GM23338 (cell line): ENCODE results near the gene SLAMF8.

ENCODE experiments used
- CREB1 ChIP-seq: fragments of 250-450 bp; sonication (Bioruptor Pico); IDR thresholded peaks from 2 replicates; pipeline ENCODE4 v1.5.0; 2020; ENCODE audit warnings: low read depth, mild to moderate bottlenecking, moderate library complexity
- CTCF ChIP-seq, 2 experiments: fragments of 200-600 bp in 1 of 2; sonication (generic) in 1 of 2; conservative IDR thresholded peaks; 2 replicates each; pipeline versions ENCODE4 v1.5.1 to v1.6.1; 2016 to 2017; ENCODE audit warnings: antibody characterized with exemption in 2 of 2, low read depth in 2 of 2, mild to moderate bottlenecking in 2 of 2, moderate library complexity in 1 of 2
- ETS1 ChIP-seq: IDR thresholded peaks from 2 replicates; pipeline ENCODE4 v1.6.1; 2016; ENCODE audit warnings: antibody characterized with exemption
- EZH2 ChIP-seq: fragments of 200-600 bp; sonication (generic); IDR thresholded peaks from one replicate; pipeline ENCODE4 v1.8.0; 2017; ENCODE audit warnings: antibody characterized with exemption, mild to moderate bottlenecking, low read depth; ENCODE audit not compliant: unreplicated experiment
- EZH2phosphoT487 ChIP-seq: fragments of 200-600 bp; sonication (generic); IDR thresholded peaks from one replicate; pipeline ENCODE4 v1.8.1; 2018; ENCODE audit warnings: antibody characterized with exemption; ENCODE audit not compliant: unreplicated experiment
- POLR2AphosphoS5 ChIP-seq: IDR thresholded peaks from 2 replicates; pipeline ENCODE4 v1.6.1; 2016; ENCODE audit warnings: antibody characterized with exemption, low read depth
- REST ChIP-seq: IDR thresholded peaks from one replicate; pipeline ENCODE4 v1.6.1; 2018; ENCODE audit warnings: antibody characterized with exemption; ENCODE audit not compliant: unreplicated experiment

GRCh38 chr1:159795534-159795933, 31.1 kb upstream of the SLAMF8 start:
- TF ChIP-seq CTCF (conservative IDR thresholded peaks at IDR 0.05; ENCODE audit: low read depth in 2 of 2), result no peak
- TF ChIP-seq POLR2AphosphoS5, result no peak
- TF ChIP-seq REST, result no peak
- TF ChIP-seq EZH2phosphoT487, result no peak
- no peak for TF ChIP-seq EZH2
- no peak for TF ChIP-seq ETS1
- no peak for TF ChIP-seq CREB1 (CRISPR knock-in tag)
